GM12874 (cell line): Measurements from ENCODE around the gene IGSF5.

Experiments
- TF ChIP-seq, protein P1 (sequence below): IDR thresholded peaks from 2 replicates; pipeline ENCODE4 v1.5.1; 2011; ENCODE audit warnings: low read depth, mild to moderate bottlenecking, control low read depth, low read length, moderate library complexity; ENCODE audit not compliant: insufficient read depth

The IGSF5 gene

DNA sequence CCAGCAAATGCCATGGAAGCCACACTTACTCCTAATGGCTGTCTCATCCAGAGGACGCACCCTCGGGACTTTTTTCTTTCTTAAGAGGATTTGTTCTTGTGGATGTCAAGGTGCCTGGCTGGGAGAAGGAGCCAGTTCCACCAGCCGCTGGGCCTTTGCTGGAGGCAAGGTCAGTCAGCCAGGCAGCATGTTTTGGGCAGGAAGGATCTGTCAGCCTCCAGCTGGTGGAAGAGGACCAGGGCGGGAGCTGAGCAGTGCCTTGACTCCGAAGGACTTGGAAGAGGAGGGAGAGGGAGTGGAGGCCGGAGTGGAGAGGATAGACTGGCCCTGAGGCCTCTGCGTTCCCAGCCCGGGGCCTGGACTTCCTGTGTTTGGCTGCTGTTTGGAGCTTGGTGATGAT, 5.7 kb downstream of the IGSF5 start:
- TF ChIP-seq, protein P1, sequence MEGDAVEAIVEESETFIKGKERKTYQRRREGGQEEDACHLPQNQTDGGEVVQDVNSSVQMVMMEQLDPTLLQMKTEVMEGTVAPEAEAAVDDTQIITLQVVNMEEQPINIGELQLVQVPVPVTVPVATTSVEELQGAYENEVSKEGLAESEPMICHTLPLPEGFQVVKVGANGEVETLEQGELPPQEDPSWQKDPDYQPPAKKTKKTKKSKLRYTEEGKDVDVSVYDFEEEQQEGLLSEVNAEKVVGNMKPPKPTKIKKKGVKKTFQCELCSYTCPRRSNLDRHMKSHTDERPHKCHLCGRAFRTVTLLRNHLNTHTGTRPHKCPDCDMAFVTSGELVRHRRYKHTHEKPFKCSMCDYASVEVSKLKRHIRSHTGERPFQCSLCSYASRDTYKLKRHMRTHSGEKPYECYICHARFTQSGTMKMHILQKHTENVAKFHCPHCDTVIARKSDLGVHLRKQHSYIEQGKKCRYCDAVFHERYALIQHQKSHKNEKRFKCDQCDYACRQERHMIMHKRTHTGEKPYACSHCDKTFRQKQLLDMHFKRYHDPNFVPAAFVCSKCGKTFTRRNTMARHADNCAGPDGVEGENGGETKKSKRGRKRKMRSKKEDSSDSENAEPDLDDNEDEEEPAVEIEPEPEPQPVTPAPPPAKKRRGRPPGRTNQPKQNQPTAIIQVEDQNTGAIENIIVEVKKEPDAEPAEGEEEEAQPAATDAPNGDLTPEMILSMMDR, result no peak

DNA sequence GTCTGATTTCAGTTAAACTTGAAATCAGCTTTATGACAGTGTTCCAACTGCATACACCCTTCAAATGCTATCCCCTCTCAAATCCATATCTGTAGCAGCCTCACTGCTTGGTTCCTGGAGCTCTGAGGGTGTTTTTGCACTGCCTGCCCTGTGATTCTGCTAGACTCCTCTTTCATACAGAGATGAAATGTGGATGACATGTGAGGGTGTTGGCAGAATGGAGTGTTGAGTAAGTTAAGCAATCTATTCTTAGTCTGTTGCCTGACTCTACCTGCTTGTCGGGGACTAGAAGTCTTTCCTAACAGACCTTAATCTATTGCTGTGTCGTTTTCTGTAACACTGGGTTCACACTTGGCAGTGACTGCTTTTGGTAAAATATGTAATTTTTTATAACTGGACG, 9.8 kb downstream of the IGSF5 start:
- TF ChIP-seq, protein P1, result no peak

DNA sequence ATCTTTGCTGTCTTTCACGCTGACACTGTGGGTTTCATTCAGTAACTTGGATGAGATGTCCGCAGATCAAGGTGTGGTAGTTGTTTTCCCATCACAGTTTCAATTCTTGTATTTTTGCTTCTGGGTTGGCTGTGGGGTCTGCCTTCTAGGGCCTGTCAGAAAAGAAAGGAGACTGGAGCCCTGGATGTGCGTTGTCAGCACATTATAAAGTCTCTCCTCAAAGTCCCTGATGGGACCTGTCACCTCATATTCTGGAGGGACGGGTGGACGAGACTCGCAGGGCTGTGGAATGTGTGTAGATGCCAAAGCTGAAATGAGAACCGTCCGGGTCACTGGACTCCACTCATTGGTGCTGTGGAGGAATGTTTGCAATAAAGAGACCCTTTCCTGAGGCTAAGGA, 11.3 kb downstream of the IGSF5 start:
- TF ChIP-seq, protein P1, result no peak

DNA sequence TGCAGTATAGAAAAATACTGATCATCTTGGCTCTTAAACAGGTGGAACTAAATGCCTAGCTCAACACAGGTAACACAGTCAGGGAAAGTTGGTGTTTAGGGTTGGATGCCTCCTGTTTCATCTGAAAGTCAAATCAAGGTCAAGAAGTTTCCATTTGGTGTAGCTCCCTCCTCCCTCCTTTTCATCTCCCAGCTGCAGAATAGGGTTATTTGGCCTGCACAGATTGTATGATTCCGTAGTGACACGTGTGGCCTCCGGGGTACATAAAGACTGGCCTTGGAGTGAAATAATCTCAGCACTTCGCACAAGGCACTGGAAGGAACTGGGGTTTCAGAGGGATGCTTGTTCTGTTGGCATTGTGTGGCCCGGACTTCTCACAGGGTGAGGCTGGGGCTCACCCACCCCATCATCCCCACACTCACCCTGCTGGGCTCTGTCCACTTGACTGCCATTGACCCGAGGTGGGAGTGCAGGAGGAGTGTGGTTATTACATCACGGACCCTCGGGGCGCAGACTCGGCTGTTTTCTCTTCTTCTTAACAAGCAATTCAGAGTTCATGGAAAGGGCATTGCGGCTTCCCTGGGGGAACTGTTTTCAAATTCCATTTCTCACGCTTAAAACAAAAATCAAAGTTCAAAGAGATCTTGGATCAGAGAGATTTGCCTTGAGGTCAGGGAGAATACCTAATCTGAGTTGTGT, 18.4 kb downstream of the IGSF5 start:
- TF ChIP-seq, protein P1, result no peak

DNA sequence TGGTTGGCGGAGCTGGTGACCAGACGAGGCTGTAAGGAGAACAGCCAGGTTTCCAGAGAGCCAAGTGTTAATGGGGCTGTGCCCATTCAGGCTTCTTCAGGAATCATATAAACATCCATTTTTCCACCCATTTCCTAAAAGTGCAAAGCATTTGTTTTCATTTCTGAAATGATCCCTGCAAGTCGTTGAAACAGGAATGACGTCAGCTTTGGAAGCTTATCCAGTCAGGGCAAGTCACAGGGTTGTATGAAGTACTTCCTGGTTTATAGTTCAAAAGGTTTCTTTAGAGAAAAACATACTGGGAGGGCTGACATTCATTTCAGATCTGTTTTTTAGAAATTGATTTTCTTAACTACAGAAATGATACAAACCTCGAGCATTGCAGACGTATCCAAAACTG, 29.2 kb downstream of the IGSF5 start:
- TF ChIP-seq, protein P1, result no peak

DNA sequence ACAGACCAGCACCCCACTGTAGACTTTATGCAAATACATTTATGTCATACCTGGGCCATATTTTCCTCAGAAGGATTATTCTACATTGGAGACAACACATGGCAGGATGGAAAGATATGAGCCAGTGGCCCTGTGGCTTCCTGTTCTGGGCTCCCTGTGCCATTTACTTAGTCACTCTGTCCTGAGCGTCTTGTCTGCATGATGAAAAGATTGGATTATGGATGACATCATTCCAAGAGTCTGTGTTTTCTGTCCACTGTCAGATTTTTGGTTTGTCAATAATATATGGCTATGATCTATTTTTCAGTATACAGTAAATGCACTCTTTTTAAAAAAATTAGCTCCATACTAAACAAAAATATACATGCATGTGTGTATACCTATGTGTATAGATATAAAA, 30.8 kb downstream of the IGSF5 start:
- TF ChIP-seq, protein P1, result no peak

DNA sequence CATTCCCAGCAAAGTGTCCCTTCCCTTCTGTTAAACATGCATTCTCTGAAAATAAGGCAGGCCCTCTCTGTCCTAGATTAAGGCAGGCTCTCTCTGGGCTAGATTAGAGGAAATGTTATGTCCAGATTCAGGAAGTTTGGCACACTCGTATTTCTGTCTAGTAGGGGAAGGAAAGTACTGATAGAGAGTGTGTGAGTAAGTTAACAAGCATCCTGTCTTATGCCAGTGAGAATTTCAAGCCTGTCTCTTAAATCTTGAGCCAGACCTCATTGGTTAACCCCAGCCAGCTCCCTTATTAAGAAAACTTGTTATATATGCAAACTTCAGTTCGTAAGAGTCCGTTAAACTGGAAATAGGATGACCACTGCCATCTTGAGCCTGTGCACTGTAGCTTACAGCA, 31.6 kb downstream of the IGSF5 start:
- TF ChIP-seq, protein P1, result no peak
